ENCODE measurements around the gene SEC31B.

SEC31B gene

GRCh38 chr10:100480002-100480401 lies 39.7 kb downstream of the SEC31B start:
- peaks cover 14% of the 10 kb centered on the region for H3K4me1 ChIP-seq
- H3K9me3 ChIP-seq: no peaks in the 10 kb centered on the region
- in situ Hi-C loops (cut with MboI; ENCODE audit: low sequenced_read_pairs): no loop called here
- no peak overlapping the region for H3K4me3 ChIP-seq
- no peaks in the 10 kb centered on the region for H3K36me3 ChIP-seq (replicated peaks)
- H3K27me3 ChIP-seq (ENCODE audit: low read depth): peaks cover 30% of the 10 kb centered on the region
- no peak for DNase-seq (ENCODE audit: low spot score in 2 of 2)

DNA sequence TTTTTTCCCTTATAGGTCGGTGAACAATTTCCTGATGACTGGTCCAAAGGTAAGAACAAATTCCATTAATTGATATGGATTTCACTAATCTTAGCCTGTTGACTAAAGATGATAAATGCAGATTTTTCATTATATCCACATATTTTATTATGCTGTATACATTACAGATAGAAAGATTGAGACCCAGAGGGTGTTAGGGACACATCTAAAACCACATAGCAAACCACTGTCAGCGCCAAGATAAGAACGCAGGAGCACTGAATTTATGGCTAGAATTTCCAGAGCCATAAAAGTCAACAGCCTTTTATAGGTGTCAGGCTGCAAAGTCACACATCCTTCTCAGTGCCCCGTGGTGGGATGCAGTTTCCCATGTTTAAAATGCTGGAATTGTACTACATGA lies 40.6 kb downstream of the SEC31B start:
- Histone ChIP-seq H3K27me3 (ENCODE audit: low read depth) (peaks cover 30% of the 10 kb centered on the region), H3K9me3 (no peaks in the 10 kb centered on the region)
- in situ Hi-C loops (cut with MboI; ENCODE audit: low sequenced_read_pairs): no loop called here

DNA sequence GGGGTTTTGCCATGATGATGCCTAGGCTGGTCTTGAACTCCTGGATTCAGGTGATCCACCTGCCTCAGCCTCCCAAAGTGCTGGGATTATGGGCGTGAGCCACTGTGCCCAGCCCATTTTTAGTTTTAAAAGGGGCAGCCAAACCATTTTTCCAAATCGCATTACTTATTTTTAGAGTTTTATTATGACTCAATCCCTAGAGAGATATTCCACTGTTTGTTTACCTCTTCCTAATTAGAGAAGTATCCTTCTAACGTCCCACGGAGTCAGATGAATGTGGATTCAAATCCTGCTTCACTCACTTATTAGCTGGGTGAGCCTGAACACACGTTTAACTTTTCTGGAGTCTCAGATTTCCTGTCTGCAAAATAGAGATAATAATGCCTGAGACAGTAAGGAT lies 41.7 kb downstream of the SEC31B start:
- H3K4me1 ChIP-seq: peaks cover 10% of the 10 kb centered on the region
- DNase-seq (ENCODE audit: low spot score in 2 of 2): no peak
- in situ Hi-C loops (cut with MboI; ENCODE audit: low sequenced_read_pairs): no loop called here
- no peaks in the 10 kb centered on the region for H3K9me3 ChIP-seq
- H3K36me3 ChIP-seq (replicated peaks): no peaks in the 10 kb centered on the region
- H3K27me3 ChIP-seq (ENCODE audit: low read depth): peaks cover 30% of the 10 kb centered on the region
- H3K4me3 ChIP-seq: no peak overlapping the region

More for the DNA sequence above, 40.6 kb downstream of the SEC31B start:
- Histone ChIP-seq H3K4me1 (peaks cover 10% of the 10 kb centered on the region), H3K36me3 (replicated peaks) (no peaks in the 10 kb centered on the region), H3K4me3 (no peak overlapping the region)
- no peak for DNase-seq (ENCODE audit: low spot score in 2 of 2)

DNA sequence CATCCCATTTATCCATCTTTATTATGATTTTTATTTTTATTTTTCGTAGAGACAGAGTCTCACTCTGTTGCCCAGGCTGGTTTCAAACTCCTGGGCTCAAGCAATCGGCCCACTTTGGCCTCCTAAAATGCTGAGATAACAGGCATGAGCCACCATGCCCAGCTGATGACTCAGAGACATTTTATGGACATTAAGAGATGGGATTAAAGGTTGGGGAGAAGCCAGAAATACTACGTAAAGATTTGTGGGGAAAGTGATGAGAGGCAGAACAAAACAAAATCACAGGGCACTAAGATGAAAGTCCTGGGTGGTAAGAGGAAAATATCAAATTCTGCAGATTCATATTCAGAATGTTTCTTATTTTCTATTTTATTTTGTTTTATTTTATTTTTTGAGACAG lies 49.3 kb downstream of the SEC31B start:
- Histone ChIP-seq H3K27me3 (ENCODE audit: low read depth) (peaks cover 23% of the 10 kb centered on the region), H3K4me3 (no peak overlapping the region), H3K4me1 (no peaks in the 10 kb centered on the region), H3K9me3 (no peaks in the 10 kb centered on the region), H3K36me3 (replicated peaks) (no peaks in the 10 kb centered on the region)
- in situ Hi-C loops (cut with MboI; ENCODE audit: low sequenced_read_pairs): no loop called here
- DNase-seq (ENCODE audit: low spot score in 2 of 2): no peak

DNA sequence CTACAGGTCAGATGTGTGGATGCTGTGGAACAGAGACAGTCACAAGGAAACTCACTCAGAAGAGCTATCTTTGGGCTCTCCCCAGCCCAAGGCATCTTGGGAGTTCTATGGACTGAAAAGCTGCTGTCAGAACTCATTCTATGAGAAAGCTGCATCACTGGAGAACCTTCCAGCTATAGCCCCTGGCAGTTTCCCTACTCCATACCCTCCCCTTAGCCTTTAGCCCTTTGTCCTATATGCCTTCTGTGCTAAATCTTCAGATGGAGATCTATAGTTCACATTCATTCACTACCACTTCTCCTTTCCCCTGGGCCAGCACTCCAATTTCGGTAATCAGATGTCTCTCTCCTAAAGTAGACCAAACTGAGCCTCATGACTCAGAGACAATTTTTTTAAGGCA lies 49.9 kb downstream of the SEC31B start:
- H3K36me3 ChIP-seq (replicated peaks): no peaks in the 10 kb centered on the region
- peaks cover 23% of the 10 kb centered on the region for H3K27me3 ChIP-seq (ENCODE audit: low read depth)
- no peaks in the 10 kb centered on the region for H3K9me3 ChIP-seq
- no peak overlapping the region for H3K4me3 ChIP-seq
- no peak for DNase-seq (ENCODE audit: low spot score in 2 of 2)
- in situ Hi-C loops (cut with MboI; ENCODE audit: low sequenced_read_pairs): no loop called here
- H3K4me1 ChIP-seq: no peaks in the 10 kb centered on the region

GRCh38 chr10:100468978-100469377 lies 50.7 kb downstream of the SEC31B start:
- H3K27me3 ChIP-seq (ENCODE audit: low read depth): peaks cover 23% of the 10 kb centered on the region
- H3K9me3 ChIP-seq: no peaks in the 10 kb centered on the region
- no peak overlapping the region for H3K4me3 ChIP-seq
- in situ Hi-C loops (cut with MboI; ENCODE audit: low sequenced_read_pairs): no loop called here
- H3K4me1 ChIP-seq: no peaks in the 10 kb centered on the region
- no peak for DNase-seq (ENCODE audit: low spot score in 2 of 2)
- H3K36me3 ChIP-seq (replicated peaks): no peaks in the 10 kb centered on the region

GRCh38 chr10:100468322-100468721 lies 51.3 kb downstream of the SEC31B start:
- H3K4me1 ChIP-seq: no peaks in the 10 kb centered on the region
- in situ Hi-C loops (cut with MboI; ENCODE audit: low sequenced_read_pairs): no loop called here
- H3K27me3 ChIP-seq (ENCODE audit: low read depth): peaks cover 27% of the 10 kb centered on the region

DNA sequence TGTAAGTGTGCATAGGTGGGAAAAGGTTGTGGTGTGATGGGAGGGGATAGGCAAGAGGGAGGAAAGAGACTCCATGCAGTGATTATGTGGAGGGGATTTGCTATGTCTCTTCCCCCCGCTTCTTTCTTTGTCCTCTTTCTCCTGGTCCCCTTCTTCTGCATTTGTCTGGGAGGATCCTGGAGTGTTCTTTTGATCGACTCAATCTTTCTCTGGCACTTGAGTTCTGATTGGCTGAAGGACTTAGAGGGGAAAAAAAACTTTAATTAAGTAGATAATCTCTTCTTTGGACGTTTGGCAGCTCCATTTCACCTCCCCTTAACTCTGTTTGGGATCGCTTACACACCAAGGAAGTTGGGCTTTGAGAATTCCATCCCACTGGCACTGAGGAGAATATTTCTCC lies 57.0 kb downstream of the SEC31B start, which contains the start of gene WNT8B:
TSS of gene WNT8B (plus strand) at position 301 of the 400 bp plus-strand sequence. CDS start 160 bp downstream, outside the sequence.
- H3K27me3 ChIP-seq (ENCODE audit: low read depth): peaks cover 16% of the 10 kb centered on the region
- no peaks in the 10 kb centered on the region for H3K36me3 ChIP-seq (replicated peaks)
- H3K9me3 ChIP-seq: no peaks in the 10 kb centered on the region
- no peaks in the 10 kb centered on the region for H3K4me1 ChIP-seq
- in situ Hi-C loops (cut with MboI; ENCODE audit: low sequenced_read_pairs): no loop called here
- DNase-seq (ENCODE audit: low spot score in 2 of 2): no peak
- no peak within 1 kb of the TSS for H3K4me3 ChIP-seq

More at GRCh38 chr10:100468322-100468721, 51.3 kb downstream of the SEC31B start:
- no peaks in the 10 kb centered on the region for H3K36me3 ChIP-seq (replicated peaks)
- no peaks in the 10 kb centered on the region for H3K9me3 ChIP-seq
- no peak overlapping the region for H3K4me3 ChIP-seq
- no peak for DNase-seq (ENCODE audit: low spot score in 2 of 2)

DNA sequence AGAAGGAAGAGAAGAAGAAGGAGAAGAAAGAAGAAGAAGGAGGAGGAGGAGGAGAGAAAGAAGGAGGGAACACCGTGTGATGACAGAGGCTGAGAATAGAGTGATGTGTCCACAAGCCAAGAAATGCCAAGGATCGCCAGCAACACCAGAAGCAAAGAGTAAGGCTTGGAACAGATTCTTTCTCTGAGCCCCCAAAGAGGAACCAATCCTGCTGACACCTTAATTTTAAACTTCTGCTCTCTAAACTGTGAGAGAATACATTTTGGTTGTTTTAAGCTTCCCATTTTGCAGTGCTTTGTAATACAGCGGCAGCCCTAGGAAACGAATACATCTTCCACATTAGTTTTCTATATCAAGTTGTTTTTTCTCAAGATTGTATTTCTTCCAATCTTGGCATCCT lies 70.7 kb downstream of the SEC31B start:
- Histone ChIP-seq H3K9me3 (no peaks in the 10 kb centered on the region), H3K36me3 (replicated peaks) (no peaks in the 10 kb centered on the region), H3K4me3 (no peak overlapping the region), H3K27me3 (ENCODE audit: low read depth) (peaks cover 20% of the 10 kb centered on the region), H3K4me1 (no peaks in the 10 kb centered on the region)
- no peak for DNase-seq (ENCODE audit: low spot score in 2 of 2)
- in situ Hi-C loops (cut with MboI; ENCODE audit: low sequenced_read_pairs): no loop called here

DNA sequence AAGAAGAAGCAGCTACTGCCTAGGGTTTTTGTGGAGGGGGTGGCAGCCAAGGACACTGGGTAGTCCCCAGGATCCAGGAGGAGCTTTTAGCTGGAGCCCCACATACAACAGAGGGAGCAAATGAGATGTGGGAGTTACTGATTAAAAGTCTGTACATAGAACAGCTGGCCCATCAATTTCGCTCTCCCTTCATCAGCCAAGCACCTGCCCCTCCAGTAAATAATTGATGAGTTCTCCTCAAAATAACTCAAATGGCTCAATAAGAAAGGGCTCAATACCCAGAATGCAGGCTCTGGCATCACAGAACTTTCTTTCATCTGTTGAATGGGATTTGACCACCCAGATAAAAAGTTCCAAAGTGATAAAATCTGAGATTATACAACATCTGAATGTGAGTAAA lies 72.0 kb downstream of the SEC31B start:
- H3K27me3 ChIP-seq (ENCODE audit: low read depth): peaks cover 22% of the 10 kb centered on the region
- no peak overlapping the region for H3K4me3 ChIP-seq
- no peaks in the 10 kb centered on the region for H3K36me3 ChIP-seq (replicated peaks)
- no peaks in the 10 kb centered on the region for H3K4me1 ChIP-seq
- in situ Hi-C loops (cut with MboI; ENCODE audit: low sequenced_read_pairs): no loop called here
- no peak for DNase-seq (ENCODE audit: low spot score in 2 of 2)
- no peaks in the 10 kb centered on the region for H3K9me3 ChIP-seq

DNA sequence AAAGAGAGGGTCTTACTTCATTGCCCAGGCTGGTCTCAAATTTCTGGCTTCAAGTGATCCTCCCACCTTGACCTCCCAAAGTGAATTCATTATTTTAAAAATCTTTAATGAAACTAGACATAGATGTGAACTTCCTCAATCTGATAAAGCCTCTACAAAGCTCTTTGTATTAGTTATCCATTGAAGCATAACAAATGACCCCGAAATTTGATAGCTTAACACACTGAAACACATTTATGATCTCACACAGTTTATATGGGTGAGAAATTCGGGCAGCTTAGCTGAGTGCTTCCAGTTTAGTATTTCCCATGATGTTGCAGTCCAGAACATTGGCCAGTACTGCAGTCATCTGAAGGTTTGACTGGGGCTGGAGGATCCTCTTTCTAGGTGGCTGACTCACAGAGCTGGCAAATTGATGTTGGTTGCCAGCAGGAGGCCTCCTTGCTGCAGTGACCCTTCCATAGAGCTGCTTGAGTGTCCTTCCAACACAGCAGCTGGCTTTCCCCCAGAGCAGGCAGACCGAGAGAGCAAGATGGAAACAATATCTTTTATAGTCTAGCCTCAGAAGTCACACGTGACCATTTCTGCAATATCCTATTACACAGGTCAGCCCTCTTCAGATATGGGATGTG lies 73.4 kb downstream of the SEC31B start:
- in situ Hi-C loops (cut with MboI; ENCODE audit: low sequenced_read_pairs): no loop called here
- peak in 1 of 2 experiments; percentile 13 for DNase-seq (ENCODE audit: low spot score in 2 of 2)
- H3K36me3 ChIP-seq (replicated peaks): no peaks in the 10 kb centered on the region
- H3K27me3 ChIP-seq (ENCODE audit: low read depth): peaks cover 19% of the 10 kb centered on the region
- no peaks in the 10 kb centered on the region for H3K4me1 ChIP-seq
- H3K4me3 ChIP-seq: no peak overlapping the region
- no peaks in the 10 kb centered on the region for H3K9me3 ChIP-seq

DNA sequence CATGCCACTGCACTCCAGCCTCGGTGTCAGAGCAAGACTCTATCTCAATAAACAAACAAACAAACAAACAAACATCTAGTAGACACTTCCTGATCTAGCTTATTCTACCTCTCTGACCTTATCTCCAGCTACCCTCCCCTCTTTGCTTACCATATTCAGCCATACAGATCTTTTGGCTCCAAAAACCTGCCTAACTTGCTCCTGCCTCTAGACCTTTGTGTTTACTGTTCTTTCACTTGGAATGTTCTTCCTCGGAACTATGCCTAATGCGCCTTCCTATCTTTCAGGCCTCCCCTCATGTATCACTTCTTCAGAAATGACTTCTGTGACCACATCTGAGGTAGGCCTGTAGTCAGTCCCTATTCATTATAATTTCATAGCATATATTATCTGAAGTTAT lies 77.1 kb downstream of the SEC31B start:
- no peaks in the 10 kb centered on the region for H3K36me3 ChIP-seq (replicated peaks)
- no peak for DNase-seq (ENCODE audit: low spot score in 2 of 2)
- H3K4me3 ChIP-seq: no peak overlapping the region
- H3K4me1 ChIP-seq: no peaks in the 10 kb centered on the region
- in situ Hi-C loops (cut with MboI; ENCODE audit: low sequenced_read_pairs): no loop called here
- H3K9me3 ChIP-seq: no peaks in the 10 kb centered on the region
- peaks cover 7% of the 10 kb centered on the region; the same call in 1 of the 2 replicates for H3K27me3 ChIP-seq (ENCODE audit: low read depth)

- DNase-seq (ENCODE audit: low spot score in 2 of 2): no peak
- in situ Hi-C loops (cut with MboI; ENCODE audit: low sequenced_read_pairs): no loop called here
- H3K4me1 ChIP-seq: no peaks in the 10 kb centered on the region
- H3K9me3 ChIP-seq: no peaks in the 10 kb centered on the region
- no peak overlapping the region for H3K4me3 ChIP-seq
- H3K27me3 ChIP-seq (ENCODE audit: low read depth): 0 out of 2 replicates have a peak, but pooled peaks cover 2% of the 10 kb centered on the region
- no peaks in the 10 kb centered on the region for H3K36me3 ChIP-seq (replicated peaks)
Measured at GRCh38 chr10:100438674-100439315, 80.9 kb downstream of the SEC31B start.
